A172 (cell line): ENCODE results near the gene TCERG1L. TPM values are rescaled to one million over a fixed set of nuclear protein-coding genes. Genes with fewer than 3 reads are reported as not detected.
"Not testable (repeated sequence)": the region's sequence is repeated elsewhere in the genome, so short reads cannot be mapped to it uniquely, and the experiment has no call there.

Experiments
- DNase-seq: peaks from one replicate; pipeline ENCODE4 v3.0.0-alpha.2; 2015; ENCODE audit warnings: low spot score
- total RNA-seq: library from RNA; depleted of rRNA; stranded (reverse); fragments of >200 nt; shearing (Covaris generic); gene quantifications from 2 replicates; pipeline ENCODE4 v1.2.3, GENCODE V29; 2014

Gene TCERG1L
- total RNA-seq, 1 experiment from 2014 or later = not detected

- DNase-seq = no peak
Measured at GRCh38 chr10:131186547-131187253, 124.8 kb downstream of the TCERG1L start.

GRCh38 chr10:131184503-131184902 lies 127.0 kb downstream of the TCERG1L start:
- DNase-seq = no peak

- DNase-seq = no peak
Measured at GRCh38 chr10:131183546-131184045, 127.9 kb downstream of the TCERG1L start.

- DNase-seq = no peak
Measured at GRCh38 chr10:131181456-131181855, 130.1 kb downstream of the TCERG1L start.

GRCh38 chr10:131180740-131181415 lies 130.6 kb downstream of the TCERG1L start:
- no peak for DNase-seq

GRCh38 chr10:131180086-131180485 lies 131.4 kb downstream of the TCERG1L start:
- no peak for DNase-seq

- no peak for DNase-seq
Measured at GRCh38 chr10:131179361-131179760, 132.2 kb downstream of the TCERG1L start.

- DNase-seq = no peak
Measured at GRCh38 chr10:131178521-131179331, 132.8 kb downstream of the TCERG1L start.

- DNase-seq = no peak
Measured at GRCh38 chr10:131177431-131178327, 133.8 kb downstream of the TCERG1L start.

- DNase-seq = no peak
Measured at GRCh38 chr10:131176907-131177306, 134.6 kb downstream of the TCERG1L start.

GRCh38 chr10:131176324-131176723 lies 135.2 kb downstream of the TCERG1L start:
- not testable (repeated sequence) for DNase-seq

GRCh38 chr10:131175891-131176290 lies 135.6 kb downstream of the TCERG1L start:
- DNase-seq = no peak

- no peak for DNase-seq
Measured at GRCh38 chr10:131174651-131175540, 136.6 kb downstream of the TCERG1L start.

GRCh38 chr10:131174211-131174565 lies 137.3 kb downstream of the TCERG1L start:
- no peak for DNase-seq

- DNase-seq = no peak
Measured at GRCh38 chr10:131173484-131174210, 137.9 kb downstream of the TCERG1L start.

- no peak for DNase-seq
Measured at GRCh38 chr10:131172433-131172832, 139.1 kb downstream of the TCERG1L start.

GRCh38 chr10:131169146-131169545 lies 142.4 kb downstream of the TCERG1L start:
- no peak for DNase-seq

GRCh38 chr10:131168238-131168875 lies 143.2 kb downstream of the TCERG1L start:
- DNase-seq = no peak
